Posterior vena cava (tissue), 2 donors: Measurements from ENCODE around the gene PLSCR2. TPM values are rescaled to one million over a fixed set of nuclear protein-coding genes. Genes with fewer than 3 reads are reported as not detected.
"Not testable (repeated sequence)": the region's sequence is repeated elsewhere in the genome, so short reads cannot be mapped to it uniquely, and the experiment has no call there.

Source experiments
- DNase-seq: peaks from one replicate; pipeline ENCODE4 v3.0.0-alpha.2; 2020; ENCODE audit warnings: low spot score
- intact Hi-C, 2 donors: fragments of 100-400 bp; cut with DNase I; formaldehyde crosslinking; loops; one replicate each; pipeline versions ENCODE4 v1.14.1 to v1.14.2; 2022 to 2023
- long read RNA-seq, 2 donors: library from polyadenylated mRNA; unstranded; transcript quantifications; one replicate each; pipeline ENCODE4 v2.0.0, GENCODE V29; 2020 to 2021
- total RNA-seq, 2 donors: library from RNA; stranded (reverse); fragmentation: NEBNext Ultra II Directional; extraction: Animal tissue kit (Norgen Biotek cat#: 25700); gene quantifications; one replicate each; pipeline ENCODE4 v1.2.1, GENCODE V29; 2021
- donor health status: DM: yes; HTN: yes; CAD: no.
- donor health status: DM: yes; HTN: yes; CAD: no.

Gene PLSCR2, protein sequence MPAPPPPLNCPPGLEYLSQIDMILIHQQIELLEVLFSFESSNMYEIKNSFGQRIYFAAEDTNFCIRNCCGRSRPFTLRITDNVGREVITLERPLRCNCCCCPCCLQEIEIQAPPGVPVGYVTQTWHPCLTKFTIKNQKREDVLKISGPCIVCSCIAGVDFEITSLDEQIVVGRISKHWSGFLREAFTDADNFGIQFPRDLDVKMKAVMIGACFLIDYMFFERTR
- total RNA-seq = under 1 TPM in 1 of 2 donors, not detected in 1; 0.43 TPM
- long read RNA-seq, donor 1 = 0 reads
- long read RNA-seq, donor 2 = 0 reads

DNA sequence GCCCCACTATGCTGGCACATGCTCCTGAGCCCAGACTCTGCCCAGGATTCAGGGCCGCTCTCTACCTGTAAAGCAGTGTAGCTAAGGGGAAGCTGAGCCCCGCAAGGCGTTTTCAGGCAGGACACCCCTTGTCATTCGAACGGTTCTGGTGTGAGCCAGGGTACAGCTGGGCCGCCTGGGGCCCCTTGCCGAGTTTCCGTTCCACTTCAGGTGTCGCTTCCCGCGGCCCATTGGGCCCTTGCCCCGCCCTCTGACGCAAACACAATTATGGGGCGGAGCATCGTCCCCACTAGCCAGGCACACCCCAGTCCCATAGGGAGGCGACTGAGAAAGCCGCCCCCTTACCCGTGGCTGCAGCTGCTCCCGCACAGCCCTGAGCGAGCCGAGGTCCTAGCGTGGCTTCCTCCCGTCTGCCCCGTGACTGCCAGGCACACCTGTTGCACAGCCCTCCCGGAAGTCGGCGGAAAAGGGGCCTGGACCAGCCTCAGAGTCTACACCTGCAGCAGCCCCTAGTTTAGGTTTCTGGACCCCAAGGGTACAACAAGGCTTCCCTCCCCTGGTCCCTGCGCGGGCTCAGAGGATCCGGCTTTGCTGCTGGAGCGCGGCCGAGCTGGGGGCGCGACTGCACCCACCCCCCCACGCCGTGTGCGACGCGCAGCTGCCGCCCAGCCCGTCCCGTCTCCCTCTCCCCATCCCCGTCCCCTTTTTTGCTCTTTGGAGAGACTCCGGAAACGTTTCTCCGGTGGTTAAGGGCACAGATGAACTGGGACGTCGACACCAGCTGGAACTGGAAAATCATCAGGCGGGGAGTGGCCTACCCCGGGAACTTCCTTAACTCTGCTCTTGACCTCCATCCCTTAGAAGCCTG is at the start of gene PLSCR2:
Gene PLSCR2, minus strand, starts transcription at position 412 of the 868 bp plus-strand sequence. CDS start 9,657 bp downstream, outside the sequence.
- DNase-seq = peak; percentile 90
- intact Hi-C loops = no loop called here

DNA sequence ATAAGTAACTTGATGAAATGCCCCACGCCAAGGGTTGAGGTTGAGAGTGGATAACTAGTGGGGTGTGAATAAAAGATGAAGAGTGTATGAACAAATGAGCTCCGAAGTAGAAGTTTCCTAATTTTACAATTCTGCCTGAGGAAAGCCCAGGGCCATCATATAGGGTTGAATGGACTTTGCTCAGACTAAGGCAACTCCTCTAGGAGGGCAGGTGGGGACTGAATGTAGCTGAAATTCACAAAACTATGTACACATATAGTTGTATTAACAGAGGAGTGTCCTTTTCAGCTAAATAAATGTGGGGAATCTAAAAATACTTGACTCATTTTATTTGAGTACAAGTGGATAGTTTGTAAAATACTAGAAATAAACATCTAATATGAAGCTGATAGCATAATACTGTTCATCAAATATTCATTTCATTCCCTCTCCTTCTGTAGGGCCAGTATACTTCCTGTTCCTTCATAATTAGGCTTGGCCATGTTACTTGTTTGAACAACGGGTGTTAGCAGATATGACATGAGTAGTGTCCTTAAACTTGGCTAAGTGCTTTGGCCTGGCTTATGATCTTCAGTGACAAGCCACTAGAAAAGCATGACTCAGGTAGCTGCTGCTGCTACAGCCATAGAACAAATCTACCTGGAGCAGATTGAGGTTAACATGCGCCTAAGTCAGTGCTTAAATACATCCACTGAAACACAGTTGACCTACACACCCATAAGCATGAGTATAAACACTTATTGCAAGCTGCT is 48.5 kb upstream of the PLSCR2 start:
- intact Hi-C loops = no loop called here
- no peak for DNase-seq

DNA sequence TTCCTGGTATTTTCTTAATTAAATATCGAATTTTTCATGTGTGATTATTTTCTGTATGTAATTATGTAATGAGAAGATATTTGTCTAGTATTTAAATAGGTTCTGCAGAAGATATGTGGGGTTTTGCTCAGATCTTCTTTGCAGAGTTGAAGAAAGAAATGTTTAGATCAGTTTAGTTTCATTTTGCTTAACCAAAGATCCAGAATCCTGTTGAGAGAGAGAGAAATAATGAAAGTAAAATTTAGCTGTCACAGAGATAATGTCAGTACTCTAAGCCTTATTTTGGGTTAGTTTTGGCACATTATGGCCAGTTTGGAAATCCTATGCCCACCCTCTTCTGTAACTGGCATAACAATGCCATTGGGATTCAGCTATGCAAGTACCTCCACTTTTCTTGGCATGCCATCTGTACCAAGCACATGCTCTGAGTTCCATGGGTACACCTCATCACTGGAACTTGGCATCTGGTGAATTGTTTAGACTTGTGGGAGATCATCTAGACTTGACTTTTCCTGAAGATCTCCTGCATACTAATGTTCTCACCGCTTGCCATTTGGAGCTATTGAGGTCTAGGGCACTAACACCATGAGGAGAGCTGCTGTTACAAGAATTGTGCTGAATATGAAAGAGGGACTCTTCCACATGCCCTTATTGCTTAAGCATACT is 44.2 kb upstream of the PLSCR2 start:
- no peak for DNase-seq

DNA sequence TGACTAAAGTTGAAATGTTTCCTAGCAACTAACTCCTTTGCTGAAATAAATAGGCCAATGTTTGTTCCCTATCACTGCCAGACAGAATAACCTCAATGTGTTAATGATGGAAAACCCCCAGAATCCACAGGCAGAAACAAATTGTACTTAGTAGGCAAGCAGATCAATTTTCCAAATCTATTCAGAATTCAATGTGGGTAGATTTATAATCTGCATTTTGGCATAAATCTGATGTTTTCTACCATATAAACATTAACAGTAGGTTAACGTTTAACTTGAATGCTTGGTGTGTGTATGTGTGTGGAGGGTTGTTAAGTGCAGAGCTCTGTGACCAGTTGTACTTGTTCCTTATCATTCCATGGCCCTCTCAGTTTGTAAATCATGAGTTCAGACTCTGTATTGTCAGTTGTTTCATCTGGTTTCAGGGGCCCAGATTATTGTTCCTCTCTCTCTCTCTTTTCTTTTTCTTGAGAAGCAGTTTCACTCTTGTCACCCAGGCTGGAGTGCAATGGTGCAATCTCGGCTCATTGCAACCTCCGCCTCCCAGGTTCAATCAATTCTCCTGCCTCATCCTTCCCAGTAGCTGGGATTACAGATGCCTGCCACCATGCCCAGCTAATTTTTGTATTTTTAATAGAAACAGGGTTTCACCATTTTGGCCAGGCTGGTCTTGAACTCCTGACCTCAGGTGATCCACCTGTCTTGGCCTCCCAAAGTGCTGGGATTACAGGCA is 42.2 kb upstream of the PLSCR2 start:
- DNase-seq = no peak
- intact Hi-C loops = no loop called here

More for the DNA sequence above, 44.2 kb upstream of the PLSCR2 start:
- intact Hi-C loops = no loop called here

DNA sequence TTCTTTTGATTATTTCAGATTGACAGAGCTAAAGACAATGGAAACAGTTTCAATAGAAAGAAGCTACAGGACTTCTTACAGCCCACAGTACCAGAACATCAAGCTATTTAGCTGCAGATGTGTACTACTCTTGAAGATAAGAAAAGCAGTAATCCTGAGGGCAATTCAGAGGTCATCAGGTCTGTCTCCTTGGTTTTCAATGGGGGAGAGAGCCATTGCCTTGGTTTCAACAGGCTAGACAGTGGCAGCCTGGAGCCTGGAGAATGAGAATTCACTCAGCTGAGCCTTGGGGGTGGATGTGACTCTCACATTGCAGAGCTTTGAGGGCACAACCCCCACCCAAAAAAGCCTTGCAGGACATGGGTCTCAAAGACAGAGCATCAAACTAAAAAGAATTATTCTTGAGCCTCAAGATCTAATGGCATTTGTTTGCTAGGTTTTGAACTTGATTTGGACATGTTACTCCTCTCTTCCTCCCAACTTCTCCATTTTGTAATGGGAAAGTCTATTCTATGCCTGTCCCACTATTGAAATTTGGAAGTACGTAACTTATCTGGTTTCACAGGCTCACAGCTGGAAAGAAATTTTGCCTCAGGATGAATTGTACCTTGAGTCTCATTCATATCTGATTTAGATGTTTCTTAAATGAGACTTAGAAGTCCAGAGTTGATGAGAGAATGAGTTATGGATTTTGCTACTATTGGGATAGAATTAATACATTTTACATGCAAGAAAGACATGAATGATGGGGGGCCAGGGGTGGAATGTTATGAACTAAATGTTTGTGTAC is 38.2 kb upstream of the PLSCR2 start:
- intact Hi-C loops = no loop called here
- DNase-seq = no peak

DNA sequence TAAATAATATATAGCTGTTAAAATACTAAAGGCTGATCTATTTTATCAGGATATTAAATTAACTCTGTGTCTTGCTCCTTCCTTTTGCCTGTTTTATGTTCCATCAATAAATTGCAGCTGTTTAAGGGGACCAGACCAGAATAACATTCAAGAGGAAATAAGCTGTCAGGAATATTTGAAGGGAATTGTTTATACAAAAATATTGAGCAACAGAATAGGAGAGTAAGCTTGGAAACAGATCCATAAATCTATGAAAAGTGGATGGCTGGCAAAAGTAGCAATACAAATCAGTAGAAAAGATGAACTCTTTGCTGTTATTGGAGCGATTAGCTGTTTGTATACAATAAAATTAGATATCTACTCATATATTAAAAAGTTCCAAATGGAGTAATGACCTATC is 36.2 kb upstream of the PLSCR2 start:
- no peak for DNase-seq
- intact Hi-C loops = no loop called here

DNA sequence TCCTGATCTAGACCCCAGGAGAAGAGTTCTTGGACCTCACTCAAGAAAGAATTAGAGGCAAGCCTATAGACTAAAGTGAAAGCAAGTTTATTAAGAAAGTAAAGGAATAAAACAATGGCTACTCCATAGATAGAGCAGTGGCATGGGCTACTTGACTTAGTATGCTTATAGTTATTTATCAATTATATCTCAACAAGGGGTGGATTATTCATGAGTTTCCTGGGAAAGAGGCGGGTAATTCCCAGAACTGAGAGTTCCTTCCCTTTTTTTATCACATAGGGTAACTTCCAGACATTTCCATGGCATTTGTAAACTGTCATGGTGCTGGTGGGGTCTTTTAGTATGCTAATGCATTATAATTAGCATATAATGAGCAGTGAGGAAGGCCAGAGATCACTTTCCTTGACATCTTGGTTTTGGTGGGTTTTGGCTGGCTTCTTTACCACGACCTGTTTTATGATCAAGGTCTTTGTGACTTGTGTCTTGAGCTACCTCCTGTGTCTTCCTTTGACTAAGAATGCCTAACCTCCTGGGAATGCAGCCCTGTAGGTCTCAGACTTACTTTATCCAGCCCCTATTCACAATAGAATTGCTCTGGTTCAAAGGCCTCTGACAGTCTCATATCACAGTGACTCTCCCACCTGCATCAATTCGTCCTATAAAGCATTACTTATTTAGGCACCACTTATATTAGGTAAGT is 35.3 kb upstream of the PLSCR2 start:
- no peak for DNase-seq
- intact Hi-C loops = no loop called here

DNA sequence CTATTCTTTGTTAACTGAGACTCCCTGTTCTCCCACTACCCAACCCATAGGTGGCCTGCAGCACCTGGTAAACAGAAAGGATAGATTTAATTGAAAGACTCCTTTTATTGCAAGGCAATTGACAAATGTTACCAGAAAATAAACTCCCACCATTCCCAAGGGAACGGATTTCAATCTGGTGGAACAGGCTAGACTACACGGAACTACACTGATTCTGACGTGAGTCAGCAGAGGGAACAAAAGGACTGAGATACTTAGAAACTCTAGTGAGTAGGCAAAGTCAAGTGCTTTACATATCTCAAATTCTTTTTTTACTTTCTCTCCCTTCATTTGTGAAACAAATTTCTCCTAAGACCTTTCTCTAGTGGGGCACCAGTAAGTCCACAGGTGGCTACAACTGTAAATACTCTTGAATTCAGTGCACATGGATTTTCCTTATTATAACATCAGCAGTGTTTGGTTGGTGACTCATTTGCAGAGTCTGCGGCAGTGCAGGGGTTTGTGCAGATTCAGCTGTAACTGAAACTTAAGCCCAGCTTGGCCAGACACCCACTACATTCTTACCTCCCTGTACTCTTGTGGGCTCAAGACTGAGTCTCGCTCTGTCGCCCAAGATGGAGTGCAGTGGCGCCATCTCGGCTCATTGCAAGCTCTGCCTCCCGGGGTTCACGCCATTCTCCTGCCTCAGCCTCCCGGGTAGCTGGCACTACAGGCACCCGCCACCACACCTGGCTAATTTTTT is 34.3 kb upstream of the PLSCR2 start:
- no peak for DNase-seq
- intact Hi-C loops = no loop called here

DNA sequence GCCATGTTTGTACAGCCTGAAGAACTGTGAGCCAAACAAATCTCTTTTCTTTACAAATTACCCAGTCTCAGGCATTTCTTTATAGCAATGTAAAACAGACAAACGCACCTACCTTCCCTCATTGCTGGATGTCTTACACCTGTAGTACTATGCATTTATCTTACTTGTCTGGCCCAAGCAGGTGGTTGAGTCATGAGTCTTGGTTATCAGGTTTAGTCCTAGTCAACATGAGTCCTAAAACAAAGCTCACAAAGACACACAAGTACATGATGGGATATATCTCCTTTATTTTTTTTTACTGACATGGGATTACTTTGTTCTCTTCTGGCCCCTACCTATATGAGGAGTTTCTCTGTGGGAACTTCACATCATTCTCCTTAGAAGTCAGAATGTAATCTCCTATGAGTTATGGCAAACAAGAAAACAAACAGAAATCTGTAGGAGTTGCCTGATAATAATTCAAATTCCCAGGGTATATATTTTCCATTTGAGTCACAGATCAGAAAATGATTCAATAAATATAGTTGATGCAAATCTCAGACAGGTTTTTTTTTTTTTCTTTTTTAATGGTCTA is 33.6 kb upstream of the PLSCR2 start:
- intact Hi-C loops = no loop called here
- DNase-seq = no peak

DNA sequence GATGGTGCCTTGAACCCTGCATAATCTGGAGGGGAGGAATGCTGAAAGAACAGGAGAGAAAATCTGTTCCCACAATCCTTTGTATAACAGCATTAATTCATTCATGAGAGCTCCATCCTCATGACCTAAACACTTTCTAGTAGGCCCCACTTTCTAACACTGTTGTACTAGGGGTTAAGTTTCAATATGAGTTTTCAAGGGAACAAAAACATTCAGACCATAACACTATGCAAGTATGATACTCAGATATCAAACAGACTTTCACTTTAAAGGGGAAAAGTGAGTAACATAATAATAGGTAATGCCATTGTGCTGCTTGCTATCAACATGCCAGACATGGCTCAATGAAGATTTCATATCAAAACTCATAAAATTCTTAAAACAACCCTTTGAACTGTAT is 32.4 kb upstream of the PLSCR2 start:
- intact Hi-C loops = no loop called here
- no peak for DNase-seq

DNA sequence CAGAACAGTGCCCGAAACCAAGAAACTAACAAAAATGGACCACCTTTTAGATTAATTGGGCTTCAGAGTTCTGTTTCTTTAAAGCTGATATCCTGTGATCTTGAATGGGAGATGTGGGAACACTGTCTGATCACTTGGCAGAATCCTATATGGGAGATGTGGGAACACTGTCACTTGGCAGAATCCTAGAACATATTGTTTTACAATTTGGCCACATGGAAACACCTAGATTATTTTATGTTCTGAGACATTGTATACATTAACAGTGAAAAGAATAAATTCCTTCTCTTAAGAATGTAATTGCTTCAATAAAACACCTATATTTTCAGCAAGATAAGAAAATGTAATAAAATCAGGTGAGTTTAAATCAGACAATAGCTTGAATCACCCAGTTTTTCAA is 30.3 kb upstream of the PLSCR2 start:
- intact Hi-C loops = no loop called here
- DNase-seq = no peak

DNA sequence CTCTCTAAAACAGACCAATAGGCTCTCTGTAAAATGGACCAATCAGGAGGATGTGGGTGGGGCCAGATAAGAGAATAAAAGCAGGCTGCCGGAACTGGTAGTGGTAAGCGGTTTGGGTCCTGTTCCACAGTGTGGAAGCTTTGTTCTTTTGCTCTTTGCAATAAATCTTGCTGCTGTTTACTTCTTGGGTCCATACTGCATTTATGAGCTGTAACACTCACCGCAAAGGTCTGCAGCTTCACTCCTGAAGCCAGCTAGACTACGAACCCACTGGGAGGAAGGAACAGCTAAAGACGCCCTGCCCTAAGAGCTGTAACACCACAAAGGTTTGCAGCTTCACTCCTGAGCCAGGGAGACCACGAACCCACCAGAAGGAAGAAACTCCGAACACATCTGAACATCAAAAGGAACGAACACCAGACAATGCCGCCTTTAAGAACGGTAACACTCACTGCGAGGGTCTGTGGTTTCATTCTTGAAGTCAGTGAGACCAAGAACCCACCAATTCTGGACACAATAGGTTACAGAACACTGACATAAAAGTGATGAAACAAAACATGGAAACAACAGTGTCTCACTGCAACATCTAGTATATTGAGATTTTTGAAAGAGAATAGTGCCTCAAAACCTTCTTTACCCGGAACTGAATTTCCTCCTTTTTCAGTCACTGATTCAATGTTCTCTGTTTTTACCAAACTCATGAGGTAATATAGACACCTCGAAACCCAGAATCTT is 28.8 kb upstream of the PLSCR2 start:
- intact Hi-C loops = no loop called here
- DNase-seq = no peak

DNA sequence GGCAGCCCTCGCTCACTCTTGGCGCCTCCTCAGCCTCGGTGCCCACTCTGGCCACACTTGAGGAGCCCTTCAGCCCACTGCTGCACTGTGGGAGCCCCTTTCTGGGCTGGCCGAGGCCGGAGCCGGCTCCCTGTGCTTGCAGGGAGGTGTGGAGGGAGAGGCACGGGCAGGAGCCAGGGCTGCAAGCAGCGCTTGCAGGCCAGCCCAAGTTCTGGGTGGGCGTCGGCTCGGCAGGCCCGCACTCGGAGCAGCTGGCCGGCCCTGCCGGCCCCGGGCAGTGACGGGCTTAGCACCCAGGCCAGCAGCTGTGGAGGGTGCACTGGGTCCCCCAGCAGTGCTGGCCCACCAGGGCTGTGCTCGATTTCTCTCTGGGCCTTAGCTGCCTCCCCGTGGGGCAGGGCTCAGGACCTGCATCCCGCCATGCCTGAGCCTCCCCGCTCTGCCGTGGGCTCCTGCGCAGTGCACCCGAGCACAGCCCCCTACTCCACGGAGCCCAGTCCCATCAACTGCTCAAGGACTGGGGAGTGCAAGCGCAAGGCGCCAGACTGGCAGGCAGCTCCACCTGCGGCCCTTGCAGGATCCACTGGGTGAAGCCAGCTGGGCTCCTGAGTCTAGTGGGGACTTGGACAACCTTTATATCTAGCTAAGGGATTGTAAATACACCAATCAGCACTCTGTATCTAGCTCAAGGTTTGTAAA is 27.9 kb upstream of the PLSCR2 start:
- DNase-seq, intact Hi-C loops: not testable (repeated sequence)

DNA sequence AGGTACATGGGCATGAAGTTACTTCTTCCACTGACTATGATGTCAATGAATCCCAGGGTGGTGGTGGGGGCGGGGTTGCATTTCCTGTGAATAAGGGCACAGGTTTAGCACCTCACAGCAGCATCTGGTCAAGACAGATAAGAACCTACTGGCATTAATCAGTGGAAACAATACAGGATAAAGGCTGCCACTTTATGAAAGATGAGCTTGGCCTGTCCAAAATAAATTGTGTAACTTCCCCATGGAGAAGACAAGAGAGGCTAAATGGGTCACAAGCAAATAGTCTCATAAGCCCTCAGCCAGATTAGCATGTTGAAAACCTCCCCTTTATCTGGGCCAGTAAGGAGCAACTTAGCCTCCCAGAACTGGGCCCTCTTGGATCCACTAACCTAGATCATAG is 27.4 kb upstream of the PLSCR2 start:
- no peak for DNase-seq
- intact Hi-C loops = no loop called here

DNA sequence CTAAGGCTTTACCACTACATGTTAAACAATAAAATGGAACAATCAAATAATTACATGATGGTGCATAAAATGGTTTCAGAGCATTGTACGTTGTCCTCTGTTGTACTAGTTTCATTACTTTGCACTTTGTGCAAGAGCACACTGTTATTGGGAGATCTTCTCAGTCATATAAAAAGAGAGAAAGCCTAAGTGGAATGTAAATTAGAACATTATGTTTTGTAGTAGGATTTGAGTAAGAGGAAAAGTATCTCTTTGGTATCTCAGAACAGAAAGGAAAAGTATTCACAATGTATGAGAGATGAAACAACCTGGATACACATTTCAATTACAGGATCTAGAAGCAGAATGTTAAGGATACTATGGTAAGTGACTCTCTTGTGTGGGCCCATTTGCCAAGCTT is 26.9 kb upstream of the PLSCR2 start:
- intact Hi-C loops = no loop called here
- no peak for DNase-seq
